ENCODE results near the gene FARSB.

DNA sequence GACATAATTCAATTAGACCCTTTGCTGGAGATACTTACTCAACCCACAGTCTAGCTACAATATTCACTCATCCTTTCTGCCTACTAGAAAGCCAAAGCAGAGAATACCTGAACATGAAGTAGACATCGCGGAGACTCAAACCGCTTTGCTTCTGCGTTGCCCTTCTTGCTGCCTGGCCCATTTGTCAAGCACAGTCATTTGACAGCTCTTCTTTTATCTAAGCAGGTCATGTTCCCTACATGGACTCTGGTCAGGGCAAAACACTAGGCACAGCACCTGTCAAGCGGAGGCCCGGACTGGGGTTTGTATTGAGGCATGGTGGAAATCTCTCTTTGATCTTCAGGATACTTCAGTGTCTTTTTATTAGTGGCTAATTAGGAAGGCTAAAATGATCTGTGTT lies 89.7 kb downstream of the FARSB start:
- TF ChIP-seq EZH2 (IDR thresholded peaks at IDR 0.05; ENCODE audit: insufficient read depth, poor library complexity, severe bottlenecking) (no peak), EZH2phosphoT487 (IDR thresholded peaks at IDR 0.05; ENCODE audit: insufficient read depth, low read depth) (no peak)
